Fibroblast of peridontal ligament (primary cell): ENCODE results near the gene VAMP8.
"Not testable (repeated sequence)": the region's sequence is repeated elsewhere in the genome, so short reads cannot be mapped to it uniquely, and the experiment has no call there.

Experiments used
- DNase-seq: peaks from one replicate; pipeline ENCODE4 v3.0.0-alpha.2; 2010; ENCODE audit errors: extremely low read depth

Gene VAMP8

DNA sequence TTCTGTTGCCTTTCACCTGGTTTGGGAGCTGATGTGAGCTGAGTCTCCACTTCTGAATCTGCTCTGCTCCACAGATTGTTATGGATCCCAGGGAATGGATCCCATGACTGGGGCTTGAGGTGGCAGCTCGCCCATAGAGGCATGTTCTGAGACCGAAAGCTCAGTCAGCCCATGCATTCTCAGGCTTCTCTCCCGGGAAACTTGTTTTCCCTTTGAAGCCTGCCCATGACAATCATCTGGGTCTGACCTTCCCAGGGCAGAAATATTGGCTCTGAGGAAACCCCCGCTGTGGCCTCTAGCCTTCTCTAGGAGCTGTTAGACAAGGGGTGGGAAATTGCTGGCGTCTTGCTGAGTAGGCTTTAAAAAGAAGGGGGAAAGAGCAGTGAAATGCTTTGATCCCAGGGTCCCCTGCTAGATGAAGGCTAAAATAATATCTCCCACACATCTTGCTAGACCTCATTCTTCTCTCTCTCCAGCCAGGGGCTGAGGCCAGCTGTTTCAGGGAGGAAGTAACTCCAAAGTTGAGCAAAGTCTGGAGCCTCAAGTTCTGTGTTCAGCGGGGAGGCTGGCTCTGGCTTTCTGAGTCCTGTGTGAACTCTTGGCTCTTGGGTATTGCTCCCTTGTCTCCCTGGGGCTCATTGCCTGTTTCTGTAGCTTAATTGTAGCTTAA is 2.0 kb downstream of the VAMP8 start:
- no peak for DNase-seq

DNA sequence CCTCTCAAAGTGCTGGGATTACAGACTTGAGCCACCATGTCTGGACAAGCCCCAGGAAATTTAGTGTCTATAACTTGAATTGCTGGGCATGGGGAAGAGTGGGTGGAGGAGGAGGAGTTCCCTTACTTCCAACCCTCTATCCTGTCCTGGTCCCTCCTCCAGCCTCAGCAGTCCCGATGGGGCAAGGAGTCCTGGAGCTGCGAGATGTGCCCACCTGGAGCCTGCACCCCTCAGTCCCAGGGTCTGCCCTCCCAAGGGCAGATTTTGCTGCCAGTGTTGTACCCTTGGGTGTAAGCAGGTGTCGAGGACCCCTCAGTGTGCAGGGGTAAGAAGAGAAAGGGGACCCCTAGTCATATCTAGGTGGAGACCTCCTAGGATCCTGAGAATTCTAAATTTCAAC is 2.8 kb downstream of the VAMP8 start:
- no peak for DNase-seq

DNA sequence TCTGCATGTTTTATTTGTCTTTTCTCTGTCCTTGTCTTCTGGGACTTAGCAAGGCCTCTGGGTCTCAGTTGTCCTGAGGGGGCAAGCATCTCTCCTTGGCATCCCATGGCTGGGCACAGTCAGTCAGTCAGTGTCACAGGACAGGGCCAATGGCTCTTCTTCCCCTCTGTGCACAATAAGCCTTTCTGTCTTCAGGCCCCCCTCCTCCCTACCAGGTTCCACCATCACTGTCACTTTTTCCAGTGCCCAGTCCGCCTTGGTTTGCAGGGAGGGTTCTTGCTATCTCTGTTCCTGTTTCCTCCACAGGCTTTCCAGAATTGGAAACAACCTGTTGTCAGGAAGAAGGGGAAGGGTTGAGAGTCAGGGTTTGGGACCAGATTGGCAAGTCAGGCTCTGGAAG is 5.1 kb downstream of the VAMP8 start:
- DNase-seq: no peak

DNA sequence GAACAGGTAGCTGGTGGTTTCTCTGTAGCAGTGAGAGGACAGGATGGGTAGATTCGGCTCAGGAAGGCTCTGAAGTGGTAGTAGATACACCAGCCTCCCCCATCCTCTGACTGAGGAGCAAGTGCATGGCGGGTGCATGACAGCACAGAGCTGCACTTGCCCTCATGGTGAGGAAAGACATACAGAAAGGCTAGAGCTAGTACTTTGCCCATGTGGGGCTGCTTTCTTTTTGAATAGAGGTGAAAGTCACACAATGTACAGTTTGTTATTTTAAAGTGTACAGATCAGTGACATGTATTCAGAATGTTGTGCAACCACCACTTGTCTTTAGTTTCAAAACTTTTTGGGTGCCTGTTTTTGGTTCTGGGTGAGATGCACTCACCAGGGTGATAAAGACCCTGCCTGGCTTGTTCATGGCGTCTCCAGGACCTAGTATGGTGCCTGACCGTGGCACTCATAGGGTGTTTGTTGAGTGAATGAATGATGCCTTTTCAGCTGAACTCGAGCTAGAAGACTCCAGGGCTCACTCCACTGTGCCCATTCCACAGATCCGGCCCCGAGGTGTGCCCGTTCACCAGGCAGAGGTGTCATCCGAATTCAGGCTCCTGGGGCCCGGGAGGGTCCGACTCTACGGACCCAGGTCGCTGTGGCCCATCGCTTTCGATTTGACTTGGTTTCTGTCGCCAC is 6.4 kb downstream of the VAMP8 start:
- DNase-seq: no peak

DNA sequence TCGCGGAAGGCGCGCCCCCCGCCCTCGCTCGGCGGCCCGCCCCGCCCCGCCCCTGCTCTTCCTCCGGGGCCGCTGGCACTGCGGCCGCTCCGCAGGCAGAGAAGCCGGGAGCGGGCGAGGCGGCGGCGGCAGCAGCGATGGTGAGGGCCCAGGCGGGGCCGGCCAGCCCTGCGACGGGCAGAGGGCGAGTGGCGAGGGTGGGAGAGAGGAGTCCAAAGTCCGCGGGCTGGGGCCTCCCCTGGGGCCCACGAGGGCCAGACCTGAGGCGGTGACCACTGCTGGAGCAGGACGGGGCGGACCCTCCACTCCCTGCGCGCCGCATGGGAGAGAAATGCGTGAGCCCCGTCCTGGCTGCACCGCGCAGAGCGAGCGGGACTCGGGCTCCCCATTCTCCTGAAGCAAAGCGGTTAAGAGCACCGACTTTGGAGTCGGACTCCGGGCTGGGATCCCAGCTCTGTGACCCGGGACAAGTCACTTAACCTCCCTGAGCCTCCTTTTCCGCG is 7.0 kb downstream of the VAMP8 start, which contains the start of gene VAMP5:
TSS of gene VAMP5 (plus strand) at position 78 of the 503 bp plus-strand sequence. CDS start at position 138, 60 bp downstream.
- DNase-seq: no peak

DNA sequence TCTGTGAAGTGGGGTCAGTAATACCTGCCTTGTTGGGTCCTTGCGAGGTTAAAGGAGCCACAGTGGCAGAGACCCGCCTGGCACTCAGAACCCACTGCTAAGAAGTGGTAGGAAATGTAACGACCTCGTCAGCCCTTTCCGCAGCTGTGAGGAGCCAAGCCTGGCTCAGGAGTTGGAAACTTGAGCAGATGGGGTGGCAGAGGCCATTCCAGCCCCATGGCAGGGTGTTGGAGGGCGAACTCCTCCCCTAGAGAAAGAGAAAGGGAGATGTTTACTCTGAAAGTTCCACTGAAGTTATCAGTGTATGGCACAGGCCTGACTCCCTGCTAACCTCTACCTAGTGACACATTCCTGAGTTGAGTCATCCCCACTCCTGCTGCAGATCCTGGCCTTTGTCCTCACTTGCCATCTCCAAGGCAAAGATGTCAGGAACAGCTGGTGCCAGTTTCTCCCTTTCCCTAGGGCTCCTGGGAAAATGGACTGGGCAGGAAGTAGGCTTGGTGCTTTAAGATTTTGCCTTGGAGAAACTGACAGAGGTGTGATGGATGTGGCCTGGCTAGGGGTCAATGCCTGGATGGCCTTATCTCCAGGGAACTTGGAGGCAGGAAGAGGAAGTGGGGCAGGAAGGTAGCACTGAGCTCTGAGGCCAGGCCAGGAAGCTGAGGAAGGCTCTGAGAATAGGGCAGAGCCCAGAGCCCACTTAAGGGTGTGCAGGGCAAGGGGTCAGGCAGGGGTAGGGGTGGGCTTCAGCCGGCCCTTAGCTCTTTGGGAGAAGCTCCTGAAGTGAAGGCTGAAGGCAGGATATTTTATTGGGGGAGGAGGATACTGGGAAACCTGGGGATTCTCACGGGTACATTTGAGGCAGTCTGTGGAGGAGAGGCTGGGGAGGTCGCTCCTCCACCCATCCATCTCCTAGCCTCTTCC is 7.7 kb downstream of the VAMP8 start:
- DNase-seq: peak; percentile 36

DNA sequence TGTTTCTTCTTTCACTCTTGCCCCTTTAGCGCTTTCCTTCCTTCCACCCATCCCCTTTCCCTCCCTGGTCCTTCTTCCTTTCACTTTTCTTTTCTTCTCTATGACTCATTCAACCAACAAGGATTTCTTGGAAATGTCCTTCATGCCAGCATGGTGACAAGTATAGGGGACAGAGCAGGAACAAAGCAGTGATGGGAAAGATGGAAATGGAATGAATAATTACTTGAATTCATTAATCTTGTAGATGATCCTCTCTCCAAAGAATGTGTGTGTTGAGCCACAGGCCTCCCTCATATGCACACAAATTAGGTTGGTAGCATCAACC is 8.4 kb downstream of the VAMP8 start:
- DNase-seq: peak; percentile 48

DNA sequence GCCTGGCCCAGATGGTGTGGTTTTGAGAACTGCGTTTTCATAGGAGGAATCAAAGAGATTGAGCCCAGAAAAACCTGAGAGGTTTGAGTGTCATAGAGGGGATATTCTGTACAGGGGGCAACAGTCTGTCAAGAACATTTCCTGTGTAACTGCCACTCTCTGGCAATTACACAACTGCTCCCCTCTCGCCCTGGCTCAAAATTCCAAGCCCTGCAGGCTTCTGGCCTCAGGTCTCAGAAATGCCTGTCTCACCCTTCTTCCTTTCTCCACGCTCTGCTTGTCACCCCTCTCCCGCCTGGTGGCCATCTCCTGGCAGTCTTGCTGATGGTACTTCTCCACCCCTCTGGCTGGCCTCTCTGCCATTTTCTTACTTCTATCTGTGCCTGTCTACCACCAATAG is 10.8 kb downstream of the VAMP8 start:
- no peak for DNase-seq

DNA sequence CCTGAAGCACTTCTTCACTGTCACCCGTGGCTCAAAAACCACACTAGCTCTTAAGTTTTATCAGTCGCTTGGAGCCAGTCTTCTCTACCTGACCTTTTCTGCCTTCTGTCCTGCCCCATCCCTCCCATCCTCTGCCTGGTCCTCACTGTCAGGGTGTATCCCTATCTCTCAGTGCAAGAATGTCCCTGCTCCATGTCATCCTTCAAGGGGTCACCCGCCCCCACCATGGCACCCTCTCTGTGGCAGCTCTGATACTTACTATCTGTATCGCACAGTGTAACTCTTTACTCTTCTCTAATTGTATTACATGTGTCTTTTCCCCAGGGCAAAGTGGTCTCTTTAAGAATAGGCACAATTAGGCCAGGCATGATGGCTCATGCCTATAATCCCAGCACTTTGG is 11.3 kb downstream of the VAMP8 start:
- DNase-seq: no peak

DNA sequence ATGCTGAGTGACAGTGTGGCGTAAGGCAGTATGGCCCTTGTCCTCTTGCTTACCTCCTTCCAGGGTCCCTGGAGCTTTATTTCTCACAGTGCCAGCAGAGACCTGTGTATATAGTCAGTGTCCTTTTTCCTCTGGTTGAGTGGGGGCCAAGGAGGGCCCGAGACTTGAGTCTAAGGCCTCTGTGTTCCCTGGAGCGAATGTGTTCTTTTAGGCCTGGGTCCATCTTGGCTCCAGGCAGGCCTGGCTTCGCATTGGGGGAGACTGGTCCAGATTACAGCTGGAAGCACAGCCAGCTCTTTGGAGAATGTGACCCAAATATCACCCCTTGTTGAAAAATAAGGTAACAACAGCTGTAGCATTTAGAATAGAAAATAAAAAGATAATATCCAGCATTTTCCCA is 11.8 kb downstream of the VAMP8 start:
- DNase-seq: no peak

DNA sequence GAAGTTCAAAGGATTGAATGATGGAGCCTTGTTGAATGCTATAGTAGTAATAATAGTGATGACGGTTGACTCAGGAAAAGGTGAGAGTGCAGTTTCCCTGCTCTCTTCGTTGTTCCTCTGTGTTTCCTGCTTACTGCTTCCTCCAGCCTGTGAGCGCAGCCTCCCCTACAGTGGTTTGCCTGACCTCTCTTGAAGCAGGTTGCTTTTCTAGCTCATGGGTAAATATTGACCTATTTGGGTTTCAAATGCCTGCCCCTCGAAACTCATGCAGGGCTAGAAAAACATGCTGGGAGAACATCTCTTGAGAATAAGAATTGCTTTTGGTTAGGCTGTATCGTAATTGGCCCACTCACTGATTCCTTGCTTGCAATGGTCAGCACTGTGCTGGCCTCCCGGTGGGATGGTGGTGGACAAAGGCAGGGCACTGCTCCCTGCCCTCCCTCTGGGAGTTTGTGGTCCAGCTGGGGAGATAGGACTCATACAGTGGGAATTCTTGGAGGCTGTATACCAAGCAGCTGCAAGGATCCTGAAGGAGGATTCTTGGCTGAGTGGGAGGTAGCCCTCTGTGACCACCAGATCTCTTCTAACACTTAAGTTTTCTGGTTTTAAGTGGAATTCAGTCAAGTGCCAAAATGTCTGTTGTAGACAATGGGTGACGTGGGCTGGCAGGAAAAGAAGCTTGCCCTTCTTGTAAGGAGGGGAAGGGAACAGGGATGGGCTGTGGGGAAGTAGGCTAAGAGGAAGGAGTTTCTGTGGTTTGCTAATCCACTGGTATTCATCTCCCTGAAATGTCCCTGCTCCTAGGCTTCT is 12.8 kb downstream of the VAMP8 start:
- peak; percentile 98 for DNase-seq

DNA sequence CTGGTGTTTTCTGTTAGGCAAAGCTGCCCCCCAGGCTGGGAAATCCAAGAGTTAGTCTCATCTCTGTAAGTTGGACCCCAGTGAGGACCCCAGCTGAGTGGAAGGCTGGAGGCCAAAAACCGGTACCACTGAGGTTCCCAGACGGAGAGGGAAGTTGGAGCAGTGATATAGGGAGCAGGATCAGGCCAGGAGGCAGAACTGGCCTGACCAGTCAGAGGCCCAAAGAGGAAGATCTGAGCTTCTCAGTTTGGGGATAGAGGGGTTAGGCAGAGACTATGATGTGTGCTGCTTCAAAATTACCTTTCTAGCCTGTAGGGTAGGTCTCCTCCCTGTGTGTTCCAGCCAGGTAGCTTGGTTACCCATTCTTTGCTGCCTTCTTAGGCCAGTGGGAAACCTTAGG is 13.6 kb downstream of the VAMP8 start:
- no peak for DNase-seq

DNA sequence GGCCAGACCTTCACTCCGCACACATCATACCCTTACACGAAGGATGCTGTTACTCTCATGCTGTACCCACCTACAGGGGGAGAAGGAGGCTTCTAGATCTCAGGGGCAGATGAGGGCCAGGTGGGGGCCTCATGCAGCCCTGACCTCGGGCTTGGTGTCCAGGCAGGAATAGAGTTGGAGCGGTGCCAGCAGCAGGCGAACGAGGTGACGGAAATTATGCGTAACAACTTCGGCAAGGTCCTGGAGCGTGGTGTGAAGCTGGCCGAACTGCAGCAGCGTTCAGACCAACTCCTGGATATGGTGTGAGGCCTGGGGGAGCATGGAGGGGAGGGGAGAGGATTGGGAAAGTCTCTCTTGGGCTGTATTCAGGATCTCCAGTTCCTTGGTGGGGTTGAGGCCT is 14.2 kb downstream of the VAMP8 start:
- DNase-seq: no peak

DNA sequence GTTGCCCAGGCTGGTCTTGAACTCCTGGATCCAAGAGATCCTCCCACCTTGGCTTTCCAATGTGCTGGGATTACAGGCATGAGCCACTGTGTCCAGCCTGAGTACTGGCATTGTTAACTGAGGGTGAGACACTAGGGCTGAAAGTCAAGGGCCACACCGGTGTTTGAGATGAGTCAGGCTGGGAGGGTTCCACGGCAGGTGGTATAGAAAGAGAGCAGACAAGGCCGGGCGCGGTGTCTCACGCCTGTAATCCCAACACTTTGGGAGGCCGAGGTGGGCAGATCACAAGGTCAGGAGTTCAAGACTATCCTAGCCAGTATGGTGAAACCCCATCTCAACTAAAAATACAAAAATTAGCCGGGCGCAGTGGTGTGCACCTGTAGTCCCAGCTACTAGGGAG is 14.9 kb downstream of the VAMP8 start:
- DNase-seq: not testable (repeated sequence)

DNA sequence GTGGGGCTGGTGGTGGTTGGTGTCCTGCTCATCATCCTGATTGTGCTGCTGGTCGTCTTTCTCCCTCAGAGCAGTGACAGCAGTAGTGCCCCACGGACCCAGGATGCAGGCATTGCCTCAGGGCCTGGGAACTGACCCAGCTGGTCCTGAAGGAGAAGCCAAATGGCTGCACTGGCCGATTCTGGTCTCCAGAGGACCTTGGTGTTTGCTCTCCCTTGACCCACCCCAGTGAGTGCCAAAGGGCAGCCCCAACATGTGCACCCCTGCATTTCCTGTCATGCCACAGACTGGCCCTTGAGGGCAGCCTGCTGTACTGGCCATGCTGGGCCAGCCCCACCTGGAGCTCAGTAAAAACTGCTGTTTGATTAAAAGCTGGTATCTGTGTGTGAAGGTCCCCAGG is 15.6 kb downstream of the VAMP8 start:
- no peak for DNase-seq

DNA sequence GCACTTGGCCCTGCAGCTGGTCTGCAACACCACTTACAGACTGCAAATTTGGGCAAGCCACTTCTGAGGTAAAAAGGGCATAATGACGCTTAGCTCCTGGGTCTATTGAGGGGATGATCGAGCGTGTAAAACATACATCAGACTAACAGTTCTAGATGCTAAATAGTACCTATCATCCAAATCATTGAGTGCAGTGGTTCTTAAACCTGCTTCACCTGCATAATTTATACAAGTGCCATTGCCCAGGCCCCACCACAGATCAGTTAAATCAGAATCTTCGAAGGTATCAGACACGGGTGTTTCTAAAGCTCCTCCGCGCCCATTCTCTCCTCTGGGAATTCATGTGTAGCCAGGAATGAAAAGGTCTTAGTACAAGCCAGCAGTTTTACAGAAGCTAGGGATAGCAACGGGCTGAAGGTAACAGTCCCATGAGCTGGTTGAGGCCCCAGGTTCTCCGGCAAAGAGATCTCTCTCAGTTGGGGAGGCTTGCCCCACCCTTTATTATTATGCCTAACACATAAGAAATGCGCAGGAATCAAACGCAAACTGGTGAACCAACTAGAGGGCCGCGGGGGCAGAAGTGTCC is 17.4 kb downstream of the VAMP8 start:
- DNase-seq: no peak

DNA sequence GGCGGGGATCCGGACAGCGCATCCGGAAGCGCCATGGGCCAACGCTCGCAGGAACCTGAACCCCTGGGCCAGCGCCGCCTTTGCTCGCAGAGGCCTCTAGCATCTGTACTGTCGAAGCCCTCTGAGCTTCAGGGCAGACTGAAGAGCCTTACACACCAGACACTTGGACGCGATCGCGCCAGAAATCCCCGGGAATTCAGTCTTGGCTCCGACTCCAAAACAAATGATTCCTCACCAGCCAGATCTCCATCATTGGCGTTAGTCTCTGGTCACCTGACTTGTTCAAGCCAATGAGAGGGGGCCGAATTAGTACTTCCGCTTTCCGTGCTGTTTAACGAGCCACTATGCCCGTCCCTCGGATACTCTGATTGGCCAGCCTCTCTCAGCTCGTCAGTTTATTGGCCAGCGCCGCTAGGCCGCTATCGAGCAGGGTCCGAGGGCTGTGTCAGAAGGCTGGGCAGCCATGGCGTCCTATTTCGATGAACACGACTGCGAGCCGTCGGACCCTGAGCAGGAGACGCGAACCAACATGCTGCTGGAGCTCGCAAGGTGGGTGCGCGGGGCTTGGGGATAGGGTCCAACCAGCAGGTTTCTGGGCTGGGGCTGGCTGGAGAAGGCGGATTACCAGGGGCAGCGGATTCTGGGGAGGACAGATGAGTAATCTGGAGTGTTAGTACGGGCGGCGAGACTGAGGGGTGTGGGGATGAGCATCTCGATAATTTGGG is 18.1 kb downstream of the VAMP8 start, which contains the start of gene RNF181:
TSS of gene RNF181 (plus strand) at position 445 of the 725 bp plus-strand sequence. CDS start at position 464, 19 bp downstream.
- DNase-seq: peak; percentile 100

DNA sequence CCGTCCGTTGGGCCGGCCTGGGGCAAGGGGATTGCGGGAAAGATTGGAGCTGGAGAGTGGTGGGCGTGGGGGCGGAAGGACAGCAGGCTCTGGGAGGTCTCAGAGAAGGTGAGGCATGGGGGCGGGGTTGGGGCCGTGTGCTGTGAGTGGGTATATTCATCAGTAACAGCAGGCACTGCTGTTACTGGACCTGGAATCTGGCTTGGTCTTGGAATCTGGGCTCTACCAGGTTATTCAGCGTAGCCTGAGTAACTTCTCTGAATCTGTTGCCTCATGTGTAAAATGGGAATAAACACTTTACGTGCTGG is 18.6 kb downstream of the VAMP8 start:
- no peak for DNase-seq

DNA sequence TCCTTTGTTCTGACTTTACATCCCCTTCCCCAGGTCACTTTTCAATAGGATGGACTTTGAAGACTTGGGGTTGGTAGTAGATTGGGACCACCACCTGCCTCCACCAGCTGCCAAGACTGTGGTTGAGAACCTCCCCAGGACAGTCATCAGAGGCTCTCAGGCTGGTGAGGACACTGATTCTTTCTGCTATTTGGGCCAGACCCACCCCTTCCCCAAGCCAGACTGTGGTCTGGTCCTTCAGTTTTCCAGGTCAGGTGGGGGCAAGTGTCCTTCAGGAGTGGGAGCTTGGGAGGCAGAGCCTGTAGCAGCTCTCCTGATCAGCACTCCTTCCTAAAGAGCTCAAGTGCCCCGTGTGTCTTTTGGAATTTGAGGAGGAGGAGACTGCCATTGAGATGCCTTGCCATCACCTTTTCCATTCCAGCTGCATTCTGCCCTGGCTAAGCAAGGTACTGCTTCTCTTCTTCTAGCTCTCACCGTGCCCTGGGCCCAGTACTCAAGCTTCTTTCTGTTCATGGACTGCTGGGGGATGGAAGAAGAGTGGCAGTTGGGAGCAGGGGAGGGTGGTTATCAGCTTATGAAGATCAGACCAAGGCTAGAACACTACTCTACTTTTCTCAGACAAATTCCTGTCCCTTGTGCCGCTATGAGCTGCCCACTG is 19.2 kb downstream of the VAMP8 start:
- DNase-seq: no peak

DNA sequence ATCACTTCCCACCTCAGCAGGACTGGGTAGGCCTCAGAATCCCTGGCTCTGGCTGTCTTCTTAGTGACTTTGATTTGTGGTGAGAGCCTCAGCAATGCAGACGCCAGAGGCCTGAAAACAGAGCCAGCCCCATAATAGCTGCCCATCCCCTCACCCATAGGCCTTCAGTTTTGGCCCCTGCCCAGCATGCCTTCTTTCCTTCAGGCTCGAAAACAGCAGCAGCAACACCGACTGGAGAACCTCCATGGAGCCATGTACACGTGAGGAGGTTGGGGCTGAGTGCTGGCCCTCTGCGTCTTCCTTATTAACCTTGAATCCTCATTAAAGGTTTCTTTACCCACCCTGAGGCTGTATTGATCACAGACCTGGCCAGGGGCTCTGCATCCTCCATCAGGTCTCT is 19.9 kb downstream of the VAMP8 start:
- DNase-seq: no peak
